Measurements from ENCODE around the gene ADGRL3. TPM values are rescaled to one million over a fixed set of nuclear protein-coding genes. Genes with fewer than 3 reads are reported as not detected.
A peak's percentile ranks its signal among the peaks of the same experiment; 100 is the strongest.
"Not testable (repeated sequence)": the region's sequence is repeated elsewhere in the genome, so short reads cannot be mapped to it uniquely, and the experiment has no call there.

The ADGRL3 gene
- polyA plus RNA-seq, 4 donors, result 24.8 to 61.0 (median 30.1) TPM

GRCh38 chr4:61596606-61597340, 396.6 kb downstream of the ADGRL3 start:
- DNase-seq (ENCODE audit: low read depth in 4 of 4, low spot score in 3 of 4), result no peak

DNA sequence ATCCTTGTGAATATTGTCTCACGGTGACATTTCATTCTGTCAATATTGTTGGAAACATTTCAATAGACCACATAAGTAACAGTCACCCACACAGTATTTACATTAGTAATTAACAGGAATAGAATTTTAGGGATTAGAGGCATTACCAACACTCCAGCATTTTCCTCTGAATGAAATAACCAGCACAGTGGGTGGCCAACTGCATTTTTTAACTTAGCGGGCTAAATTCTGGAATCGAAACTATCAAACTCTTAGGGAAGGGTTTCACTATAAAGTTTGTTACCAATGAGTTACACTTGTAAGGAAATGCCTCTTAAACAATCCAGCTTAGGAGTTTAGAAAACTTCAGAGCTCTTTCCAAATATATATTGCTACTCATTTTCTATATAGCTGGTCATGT, 403.0 kb downstream of the ADGRL3 start:
- no peak for DNase-seq (ENCODE audit: low read depth in 4 of 4, low spot score in 3 of 4)

DNA sequence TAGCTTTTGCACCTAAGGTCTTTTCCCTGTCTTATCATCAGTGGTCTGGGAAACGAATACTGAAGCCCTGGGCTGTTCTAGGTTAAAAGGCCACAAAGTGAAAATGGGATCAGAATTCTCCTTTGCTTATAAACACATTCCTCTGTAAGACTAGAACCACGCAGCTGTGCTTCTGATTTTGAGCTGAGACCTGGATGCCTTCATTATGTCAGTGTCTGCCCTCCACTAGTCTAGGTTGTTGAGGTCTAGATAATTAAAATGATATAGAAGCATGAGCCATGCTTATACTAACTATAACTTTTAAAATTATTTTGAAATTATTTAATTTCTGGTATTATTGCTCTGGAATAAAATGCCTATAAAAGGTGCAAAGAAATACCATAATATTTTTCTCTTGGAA, 403.9 kb downstream of the ADGRL3 start:
- no peak for DNase-seq (ENCODE audit: low read depth in 4 of 4, low spot score in 3 of 4)

DNA sequence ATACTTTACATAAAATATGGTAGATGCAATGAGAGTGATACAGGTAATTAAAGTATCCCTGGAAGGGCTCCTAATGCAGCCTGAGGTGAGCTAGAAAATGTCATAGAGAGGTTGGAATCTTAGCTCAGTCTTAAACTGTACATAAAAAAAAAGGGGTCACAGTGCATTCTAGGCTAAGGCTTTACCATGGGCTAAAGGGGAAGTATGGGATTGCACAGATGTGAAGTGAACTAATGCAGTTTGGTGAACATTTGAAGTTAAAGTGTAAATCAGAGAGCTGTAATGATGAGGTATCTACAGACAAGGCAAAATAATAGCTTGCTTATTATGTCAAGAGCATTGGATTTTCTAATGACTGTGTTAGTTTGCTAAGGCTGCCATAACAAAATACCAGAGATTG, 405.9 kb downstream of the ADGRL3 start:
- DNase-seq (ENCODE audit: low read depth in 4 of 4, low spot score in 3 of 4), result no peak

GRCh38 chr4:61614231-61614630, 414.1 kb downstream of the ADGRL3 start:
- no peak for DNase-seq (ENCODE audit: low read depth in 4 of 4, low spot score in 3 of 4)

DNA sequence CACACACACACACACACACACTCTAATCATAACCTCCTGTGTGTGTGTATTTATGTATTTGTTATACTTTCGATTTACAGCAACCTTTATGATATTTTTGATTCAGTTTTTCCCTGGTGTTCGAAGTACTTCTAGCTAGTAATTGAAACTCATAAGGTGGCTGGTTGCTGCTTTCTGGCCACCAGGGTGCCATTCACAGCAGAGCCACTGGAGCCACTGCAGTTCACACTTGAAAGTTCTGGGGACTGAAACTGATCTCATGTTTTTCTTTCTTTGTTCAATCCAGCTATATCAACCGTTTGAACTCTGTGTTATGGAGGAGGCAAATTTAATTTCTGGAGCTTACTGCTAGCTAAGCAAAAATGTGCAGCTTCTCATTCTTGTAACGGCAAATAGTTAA, 419.4 kb downstream of the ADGRL3 start:
- DNase-seq (ENCODE audit: low read depth in 4 of 4, low spot score in 3 of 4), result peak in 1 of 4 donors; percentile 3

GRCh38 chr4:61628282-61628681, 428.2 kb downstream of the ADGRL3 start:
- no peak for DNase-seq (ENCODE audit: low read depth in 4 of 4, low spot score in 3 of 4)

- no peak for DNase-seq (ENCODE audit: low read depth in 4 of 4, low spot score in 3 of 4)
Observed at GRCh38 chr4:61628727-61629126, 428.6 kb downstream of the ADGRL3 start.

GRCh38 chr4:61630548-61630947, 430.4 kb downstream of the ADGRL3 start:
- DNase-seq (ENCODE audit: low read depth in 4 of 4, low spot score in 3 of 4), result no peak

DNA sequence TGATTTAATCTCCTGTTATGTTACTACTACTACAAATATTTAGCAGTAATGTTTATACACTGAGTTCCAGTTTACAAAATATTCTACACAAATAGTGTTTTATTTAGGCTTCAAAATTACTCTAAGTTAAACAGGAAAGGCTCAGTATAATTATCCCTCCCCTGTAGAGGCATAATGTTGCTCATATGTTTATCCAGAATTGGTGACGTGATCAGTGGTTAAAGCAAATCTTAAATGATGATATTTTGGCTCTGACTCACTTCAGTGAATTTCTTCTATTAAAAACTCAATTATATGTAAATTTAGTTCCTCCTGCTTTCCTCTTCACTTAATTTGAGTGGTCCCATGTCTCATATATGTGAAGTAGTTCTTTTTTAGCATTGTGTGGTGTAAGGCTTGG, 438.5 kb downstream of the ADGRL3 start:
- DNase-seq (ENCODE audit: low read depth in 4 of 4, low spot score in 3 of 4), result no peak

DNA sequence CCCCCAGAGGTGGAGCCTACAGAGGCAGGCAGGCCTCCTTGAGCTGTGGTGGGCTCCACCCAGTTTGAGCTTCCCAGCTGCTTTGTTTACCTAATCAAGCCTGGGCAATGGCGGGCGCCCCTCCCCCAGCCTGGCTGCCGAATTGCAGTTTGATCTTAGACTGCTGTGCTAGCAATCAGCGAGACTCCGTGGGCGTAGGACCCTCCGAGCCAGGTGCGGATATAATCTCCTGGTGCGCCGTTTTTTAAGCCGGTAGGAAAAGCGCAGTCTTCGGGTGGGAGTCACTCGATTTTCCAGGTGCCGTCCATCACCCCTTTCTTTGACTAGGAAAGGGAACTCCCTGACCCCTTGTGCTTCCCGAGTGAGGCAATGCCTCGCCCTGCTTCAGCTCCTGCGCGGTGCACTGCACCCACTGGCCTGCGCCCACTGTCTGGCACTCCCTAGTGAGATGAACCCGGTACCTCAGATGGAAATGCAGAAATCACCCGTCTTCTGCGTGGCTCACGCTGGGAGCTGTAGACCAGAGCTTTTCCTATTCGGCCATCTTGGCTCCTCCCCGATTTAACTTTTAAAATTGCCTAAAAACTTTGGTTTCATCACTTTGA, 446.7 kb downstream of the ADGRL3 start:
- not testable (repeated sequence) for DNase-seq (ENCODE audit: low read depth in 4 of 4, low spot score in 3 of 4)

DNA sequence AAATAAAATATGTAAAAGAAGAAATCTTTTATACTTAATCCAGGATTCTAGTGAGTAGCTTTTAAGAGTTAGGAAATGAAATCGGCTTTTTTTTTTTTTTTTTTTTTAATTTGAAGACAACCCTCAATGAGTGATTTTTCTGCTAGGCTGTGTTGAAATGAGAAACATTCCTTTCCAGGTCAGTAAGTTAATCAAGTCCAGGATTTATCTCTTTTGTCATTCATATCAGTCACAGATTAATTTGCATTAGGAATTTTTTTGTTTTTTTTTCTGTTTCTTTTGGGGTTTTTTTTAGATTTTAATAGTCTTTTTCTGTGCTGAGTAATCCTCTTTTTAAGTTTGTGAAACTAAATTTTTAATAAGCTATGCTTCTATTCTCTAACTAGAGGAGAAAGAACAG, 448.1 kb downstream of the ADGRL3 start:
- DNase-seq (ENCODE audit: low read depth in 4 of 4, low spot score in 3 of 4), result no peak

DNA sequence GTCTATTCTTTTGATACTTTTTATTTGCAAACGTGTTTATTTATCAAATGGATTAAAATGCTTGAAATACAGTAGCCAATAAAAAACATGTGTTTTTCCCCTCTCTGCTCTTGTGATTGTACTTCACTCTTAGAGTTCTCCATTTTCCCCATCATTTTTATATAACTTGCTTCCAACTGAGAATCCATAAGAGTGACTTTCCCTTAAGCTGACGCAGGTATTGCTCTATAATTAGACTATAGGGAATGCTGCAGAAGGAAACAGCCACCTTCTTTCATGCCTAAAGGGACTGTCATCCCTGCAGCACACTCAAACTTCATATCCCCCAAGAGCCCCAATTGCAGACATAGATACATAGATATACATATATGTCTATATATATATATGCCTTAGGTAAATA, 456.9 kb downstream of the ADGRL3 start:
- DNase-seq (ENCODE audit: low read depth in 4 of 4, low spot score in 3 of 4), result no peak

- DNase-seq (ENCODE audit: low read depth in 4 of 4, low spot score in 3 of 4), result no peak
Observed at GRCh38 chr4:61661960-61662359, 461.8 kb downstream of the ADGRL3 start.

DNA sequence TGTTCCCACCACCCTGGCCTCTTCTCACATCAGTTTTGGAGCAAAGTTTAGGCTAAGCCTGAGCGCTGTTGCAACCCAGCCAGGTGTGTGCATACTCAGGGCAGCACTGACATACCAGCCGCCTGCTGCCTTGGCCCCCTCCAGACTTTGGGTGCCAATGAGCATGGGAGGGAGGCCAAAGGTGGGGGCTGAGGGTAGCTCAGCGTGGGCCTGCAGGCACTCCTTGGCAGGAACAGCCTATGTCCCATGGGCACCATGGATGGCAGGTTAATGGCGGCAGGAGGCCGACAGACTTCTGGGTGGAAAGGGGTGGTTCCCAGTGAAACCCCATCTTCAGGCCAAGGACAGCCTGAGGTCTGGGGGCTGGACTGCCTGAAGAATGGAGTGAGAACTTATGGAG, 462.2 kb downstream of the ADGRL3 start:
- no peak for DNase-seq (ENCODE audit: low read depth in 4 of 4, low spot score in 3 of 4)

- no peak for DNase-seq (ENCODE audit: low read depth in 4 of 4, low spot score in 3 of 4)
Observed at GRCh38 chr4:61663310-61663709, 463.2 kb downstream of the ADGRL3 start.

DNA sequence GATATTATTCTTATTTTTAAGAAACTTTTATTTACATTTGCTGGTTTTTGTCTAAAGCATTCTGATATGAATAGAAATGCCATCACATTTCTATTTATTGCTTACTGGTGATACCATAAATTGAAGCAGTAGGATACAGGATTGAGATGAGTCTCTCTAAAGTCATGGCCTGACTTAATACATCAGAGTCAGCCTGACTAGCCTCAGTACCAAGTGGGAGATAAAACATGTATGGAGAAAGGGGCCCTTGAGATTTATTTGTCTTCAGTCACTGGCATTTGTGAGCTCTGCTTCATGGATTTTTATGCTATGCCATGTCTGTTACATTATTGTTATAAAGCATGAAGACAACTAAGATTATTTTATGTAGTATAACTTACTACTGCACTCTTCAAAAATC, 465.5 kb downstream of the ADGRL3 start:
- DNase-seq (ENCODE audit: low read depth in 4 of 4, low spot score in 3 of 4), result no peak

DNA sequence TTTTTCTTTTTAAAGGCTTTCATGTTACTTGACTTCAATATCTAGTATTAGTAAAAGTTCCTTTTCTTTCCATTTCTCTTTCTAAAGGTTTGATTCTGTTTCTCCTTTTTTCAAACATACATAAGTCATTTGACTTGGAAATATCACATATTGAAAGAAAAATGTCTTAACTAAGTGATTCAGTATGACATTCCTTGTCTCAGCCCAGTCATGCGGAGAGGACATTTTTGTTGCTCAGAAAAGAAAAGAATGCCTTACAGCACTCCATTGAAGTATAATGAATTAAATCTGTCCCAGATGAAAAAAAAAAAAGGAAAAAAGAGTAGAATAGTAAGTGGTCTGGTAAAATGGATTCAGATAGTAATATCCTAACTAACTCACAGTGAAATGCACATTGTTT, 466.1 kb downstream of the ADGRL3 start:
- no peak for DNase-seq (ENCODE audit: low read depth in 4 of 4, low spot score in 3 of 4)

DNA sequence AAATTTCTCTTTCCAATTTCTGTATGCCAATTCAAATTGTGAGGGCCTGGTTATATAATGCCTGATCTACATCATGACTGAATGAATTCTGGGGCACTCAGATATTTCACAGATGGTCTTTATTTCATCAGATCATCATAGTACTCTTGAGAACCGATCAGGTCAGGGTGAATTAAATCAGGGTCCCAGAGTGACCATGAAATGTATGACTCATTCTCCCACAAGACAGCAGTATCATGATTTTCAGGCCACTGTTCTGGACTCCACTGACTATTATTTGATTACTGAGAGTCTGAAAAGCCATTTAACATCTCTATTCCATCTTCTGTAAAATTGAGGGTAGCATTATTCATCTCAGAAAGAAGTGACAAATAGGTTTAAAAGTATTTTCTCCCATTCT, 471.5 kb downstream of the ADGRL3 start:
- no peak for DNase-seq (ENCODE audit: low read depth in 4 of 4, low spot score in 3 of 4)

DNA sequence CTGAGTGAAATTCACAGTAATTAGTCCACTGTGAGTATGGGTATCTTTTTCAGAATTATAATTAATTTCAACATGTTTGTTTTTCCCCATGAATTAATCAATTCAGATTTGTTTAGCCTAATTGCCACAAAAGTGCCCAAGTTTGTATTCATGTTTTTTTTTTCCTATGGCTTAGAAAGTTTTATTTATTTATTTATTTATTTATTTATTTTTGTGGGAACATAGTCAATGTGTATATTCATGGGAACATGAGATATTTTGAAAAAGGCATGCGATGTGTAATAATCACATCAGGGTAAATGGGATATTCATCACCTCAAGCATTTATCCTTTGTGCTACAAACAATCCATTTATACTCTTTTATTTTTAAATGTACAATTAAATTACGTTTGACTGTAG, 475.3 kb downstream of the ADGRL3 start:
- no peak for DNase-seq (ENCODE audit: low read depth in 4 of 4, low spot score in 3 of 4)

DNA sequence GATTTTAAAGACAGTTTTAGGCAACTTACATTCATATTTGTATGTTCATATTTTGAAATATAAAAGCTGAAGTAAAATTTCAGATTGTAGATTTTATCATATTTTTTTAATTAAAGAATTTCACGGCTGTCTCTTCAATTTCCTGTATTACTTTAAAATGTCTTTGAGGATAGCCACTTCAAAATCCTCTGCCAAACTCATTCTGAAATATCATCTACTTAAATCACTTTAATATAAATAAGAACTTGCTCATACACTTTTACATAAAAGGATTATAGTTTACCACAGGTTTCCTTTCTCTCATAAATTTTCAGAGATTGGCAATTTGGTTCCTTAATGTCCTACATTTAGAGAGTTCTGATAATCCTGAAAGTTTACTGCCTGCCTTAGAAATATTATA, 478.2 kb downstream of the ADGRL3 start:
- no peak for DNase-seq (ENCODE audit: low read depth in 4 of 4, low spot score in 3 of 4)

GRCh38 chr4:61693520-61693919, 493.4 kb downstream of the ADGRL3 start:
- no peak for DNase-seq (ENCODE audit: low read depth in 4 of 4, low spot score in 3 of 4)

Measured in left renal pelvis (tissue), 4 donors.